ENCODE results near the gene SETBP1.

DNA sequence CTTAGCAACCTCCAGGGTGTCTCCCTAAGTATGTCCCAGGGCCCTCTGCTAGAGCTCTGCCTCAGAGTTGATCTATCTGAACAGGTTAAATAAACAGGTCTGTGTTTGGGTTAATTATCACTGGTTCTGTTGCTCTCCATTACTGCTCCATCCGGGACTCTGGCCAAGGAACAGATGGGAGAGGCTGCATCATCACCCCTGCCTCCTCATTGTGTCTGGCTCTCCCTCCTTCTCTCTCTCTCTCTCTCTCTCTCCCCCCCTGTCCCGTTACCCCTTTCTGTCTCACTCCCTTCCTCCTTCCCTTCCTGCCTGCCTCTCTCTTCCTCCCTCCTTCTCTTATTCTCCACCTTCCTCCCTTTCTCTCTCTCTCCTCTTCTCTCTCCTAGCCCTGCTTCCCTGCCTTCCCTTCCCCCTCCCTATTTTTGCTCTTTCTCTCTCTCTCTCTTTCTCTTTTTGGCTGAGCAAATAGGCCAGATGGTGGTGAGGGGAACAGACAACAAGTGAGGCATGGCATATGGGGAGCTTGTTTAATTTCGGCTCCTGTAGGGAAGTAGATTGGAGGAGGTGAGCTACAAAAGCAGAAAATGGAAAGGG is 62.1 kb downstream of the SETBP1 start:
- TF ChIP-seq MYC (IDR thresholded peaks at IDR 0.05; ENCODE audit: low read depth, low read length), result no peak
- TF ChIP-seq POLR2A (IDR thresholded peaks at IDR 0.05; ENCODE audit: extremely low read depth, insufficient read length), result no peak
- TF ChIP-seq CTCF (IDR thresholded peaks at IDR 0.05; ENCODE audit: low read depth, low read length), result no peak
- TF ChIP-seq, protein P1, sequence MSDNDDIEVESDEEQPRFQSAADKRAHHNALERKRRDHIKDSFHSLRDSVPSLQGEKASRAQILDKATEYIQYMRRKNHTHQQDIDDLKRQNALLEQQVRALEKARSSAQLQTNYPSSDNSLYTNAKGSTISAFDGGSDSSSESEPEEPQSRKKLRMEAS (IDR thresholded peaks at IDR 0.05; ENCODE audit: low read depth, low read length), result no peak

Measured in NB4 (cell line).